K562 treated with DMSO at 1 percent for 12 hours (cell line): ENCODE measurements around the gene ZSCAN4. TPM values are rescaled to one million over a fixed set of nuclear protein-coding genes. Genes with fewer than 3 reads are reported as not detected.

Source experiments
- total RNA-seq: library from RNA; unstranded; fragments of 300-600 nt; gene quantifications from 2 replicates; pipeline ENCODE4 v1.2.3, GENCODE V29; 2022; ENCODE audit not compliant: insufficient read depth

Gene ZSCAN4, protein sequence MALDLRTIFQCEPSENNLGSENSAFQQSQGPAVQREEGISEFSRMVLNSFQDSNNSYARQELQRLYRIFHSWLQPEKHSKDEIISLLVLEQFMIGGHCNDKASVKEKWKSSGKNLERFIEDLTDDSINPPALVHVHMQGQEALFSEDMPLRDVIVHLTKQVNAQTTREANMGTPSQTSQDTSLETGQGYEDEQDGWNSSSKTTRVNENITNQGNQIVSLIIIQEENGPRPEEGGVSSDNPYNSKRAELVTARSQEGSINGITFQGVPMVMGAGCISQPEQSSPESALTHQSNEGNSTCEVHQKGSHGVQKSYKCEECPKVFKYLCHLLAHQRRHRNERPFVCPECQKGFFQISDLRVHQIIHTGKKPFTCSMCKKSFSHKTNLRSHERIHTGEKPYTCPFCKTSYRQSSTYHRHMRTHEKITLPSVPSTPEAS
- total RNA-seq = not detected in 2 replicates

DNA sequence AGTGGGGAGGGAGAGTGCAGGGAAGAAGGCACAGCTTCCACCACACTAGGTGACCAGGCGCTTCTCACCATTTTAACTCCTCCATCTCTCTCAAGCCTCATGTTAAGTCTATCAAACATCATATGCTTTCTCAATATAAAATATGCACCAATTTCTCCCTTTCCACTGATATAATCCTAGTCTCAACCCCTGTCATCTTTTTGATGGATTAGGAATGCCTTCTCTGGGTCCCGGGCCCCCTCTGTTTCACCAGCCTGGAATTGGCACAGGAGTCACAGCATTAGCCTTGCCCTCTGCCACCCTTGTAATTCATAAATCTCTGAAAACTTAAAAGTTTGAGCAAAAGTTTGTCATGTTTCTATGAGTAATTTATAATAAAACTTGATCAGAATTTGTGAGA lies at the start of gene ZSCAN4:
ZSCAN4 (plus strand) TSS at position 301 of the 400 bp plus-strand sequence. CDS start 7,211 bp downstream, outside the sequence.

GRCh38 chr19:57632987-57633831 lies 35.5 kb upstream of the ZSCAN4 start, which contains the start of gene ZNF211:
TSS of gene ZNF211 (plus strand) at chr19:57633168. CDS start at chr19:57633347, 179 bp downstream.

GRCh38 chr19:57708641-57709361 lies 40.1 kb downstream of the ZSCAN4 start, which contains the start of gene ZNF154:
TSS of gene ZNF154 (minus strand) at chr19:57709204. CDS start at chr19:57708971, 233 bp downstream.

Other genes with a start within 250 kb of the ZSCAN4 start
- 9.4 and 15.0 TPM in 2 replicates for gene ZNF749, start 233.6 kb upstream of the ZSCAN4 start, total RNA-seq
- not detected in 2 replicates for gene VN1R1, start 211.8 kb upstream of the ZSCAN4 start, total RNA-seq
- 0.44 and 2.1 TPM in 2 replicates for gene ZNF772, start 191.4 kb upstream of the ZSCAN4 start, total RNA-seq
- 1.3 TPM in 2 replicates for gene ZNF419, start 181.2 kb upstream of the ZSCAN4 start, total RNA-seq
- gene ZNF773, start 169.0 kb upstream of the ZSCAN4 start, total RNA-seq = 1.3 TPM in 1 of 2 replicates, not detected in the other
- gene ZNF549, start 141.6 kb upstream of the ZSCAN4 start, total RNA-seq = 0.16 TPM in 1 of 2 replicates, not detected in the other
- 2.5 and 3.1 TPM in 2 replicates for gene ZNF550, start 109.1 kb upstream of the ZSCAN4 start, total RNA-seq
- gene ZNF416, start 90.0 kb upstream of the ZSCAN4 start, total RNA-seq = 1.3 and 2.0 TPM in 2 replicates
- gene ZIK1, start 84.8 kb upstream of the ZSCAN4 start, total RNA-seq = 0.36 TPM in 1 of 2 replicates, not detected in the other
- gene ZNF530, start 69.0 kb upstream of the ZSCAN4 start, total RNA-seq = 5.8 and 6.7 TPM in 2 replicates
- gene ZNF134, start 54.7 kb upstream of the ZSCAN4 start, total RNA-seq = 1.1 and 14.4 TPM in 2 replicates
- gene ZNF211, start 35.8 kb upstream of the ZSCAN4 start, total RNA-seq = 2.7 and 6.6 TPM in 2 replicates
- 1.1 and 5.0 TPM in 2 replicates for gene ZNF551, start 13.0 kb downstream of the ZSCAN4 start, total RNA-seq
- not detected in 2 replicates for gene ZNF154, start 40.3 kb downstream of the ZSCAN4 start, total RNA-seq
- gene ZNF671, start 58.7 kb downstream of the ZSCAN4 start, total RNA-seq = 0.44 and 0.84 TPM in 2 replicates
- 1.7 and 9.0 TPM in 2 replicates for gene ZNF776, start 77.9 kb downstream of the ZSCAN4 start, total RNA-seq
- gene ZNF586, start 100.7 kb downstream of the ZSCAN4 start, total RNA-seq = 1.2 and 5.0 TPM in 2 replicates
- 2.8 and 7.9 TPM in 2 replicates for gene ZNF552, start 146.0 kb downstream of the ZSCAN4 start, total RNA-seq
- 2.1 and 4.1 TPM in 2 replicates for gene ZNF587B, start 161.4 kb downstream of the ZSCAN4 start, total RNA-seq
- gene ZNF587, start 180.9 kb downstream of the ZSCAN4 start, total RNA-seq = 5.5 and 18.0 TPM in 2 replicates
- 1.4 and 4.3 TPM in 2 replicates for gene ZNF814, start 220.1 kb downstream of the ZSCAN4 start, total RNA-seq
- gene ZNF417, start 247.7 kb downstream of the ZSCAN4 start, total RNA-seq = 1.1 and 3.4 TPM in 2 replicates